ENCODE data around the gene FBXL19. TPM values are rescaled to one million over a fixed set of nuclear protein-coding genes. Genes with fewer than 3 reads are reported as not detected.

Gene FBXL19
- total and polyA plus RNA-seq, 9 of the 15 experiments (the other 6 are each of a cell fraction or from before 2014, with no cell fraction given) = 0.13 to 48.0 (median 13.5) TPM; not detected in 1

GRCh38 chr16:30996985-30997724 is 73.8 kb downstream of the FBXL19 start (continued):
- TF ChIP-seq LCOR (CRISPR knock-in tag; IDR thresholded peaks at IDR 0.05) (no peak), STAT5A (IDR thresholded peaks at IDR 0.05; ENCODE audit: borderline replicate concordance, low read length) (no peak), GABPA (tag; conservative IDR thresholded peaks at IDR 0.05; ENCODE audit: low read depth) (peak; percentile 73), DACH1 (IDR thresholded peaks at IDR 0.05; ENCODE audit: partially characterized antibody) (no peak), TAF1 (IDR thresholded peaks at IDR 0.05; ENCODE audit: control insufficient read depth, extremely low read depth, insufficient read depth, low read length, severe bottlenecking) (peak; percentile 38), SMAD1 (IDR thresholded peaks at IDR 0.05; ENCODE audit: low read depth, low read length, partially characterized antibody) (peak; percentile 67), ARID4B (CRISPR knock-in tag; IDR thresholded peaks at IDR 0.05) (no peak), AFF4 (CRISPR knock-in tag; IDR thresholded peaks at IDR 0.05) (peak; percentile 74; the same call in 1 of the 2 replicates), ADNP (tag; IDR thresholded peaks at IDR 0.05) (no peak), POLR2AphosphoS2 (IDR thresholded peaks at IDR 0.05; ENCODE audit: low read length) (peak; percentile 60; the same call in 1 of the 2 replicates), CC2D1A (IDR thresholded peaks at IDR 0.05) (no peak), CBFA2T3 (IDR thresholded peaks at IDR 0.05) (no peak), AFF1 (IDR thresholded peaks at IDR 0.05; ENCODE audit: low read depth in 1 of 2, partially characterized antibody in 2 of 2) (peak in 1 of 2 experiments; percentile 56), SRF (CRISPR knock-in tag; IDR thresholded peaks at IDR 0.05) (peak in 1 of 2 experiments; percentile 76; a peak in 2 of 4 replicates), KDM2B (CRISPR knock-in tag; IDR thresholded peaks at IDR 0.05) (no peak)

All from K562 (cell line).